ENCODE results near the gene SUN2. TPM values are rescaled to one million over a fixed set of nuclear protein-coding genes. Genes with fewer than 3 reads are reported as not detected.

SUN2 gene
- total and polyA plus RNA-seq, 9 of the 15 experiments (the other 6 are each of a cell fraction or from before 2014, with no cell fraction given) = 0.11 to 42.6 (median 16.7) TPM

GRCh38 chr22:38757464-38757757 is 1.6 kb upstream of the SUN2 start:
- peak overlapping the region; percentile 87; the same call in 1 of the 2 replicates for H3K4me2 ChIP-seq (ENCODE audit: insufficient read depth, low read length)
- H3K9me3 ChIP-seq (replicated peaks; ENCODE audit: control insufficient read depth, insufficient read depth, low read depth, low read length) = no peaks in the 10 kb centered on the region
- DNase-seq (ENCODE audit: extremely low read depth in 1 of 4, low spot score in 3 of 4) (no peak), FAIRE-seq (no peak), ATAC-seq (no peak)
- ChIA-PET CTCF (ENCODE audit: low intra/inter-chr PET ratio) (no interaction called here), POLR2A (interaction anchor here (5.3 kb wide), 1 partner anchor 11 kb away, joined by 25 read pairs; no protein-coding TSS in a partner anchor)
- H3K36me3 ChIP-seq (ENCODE audit: control insufficient read depth, insufficient read depth, low read length) = peaks cover 8% of the 10 kb centered on the region; the same call in 1 of the 3 replicates
- intact Hi-C loops (cut with micrococcal nuclease) (no loop called here), in situ Hi-C loops (cut with MboI) (no loop called here)
- no peak overlapping the region for H3K4me3 ChIP-seq
- no peak overlapping the region for H3K27ac ChIP-seq (ENCODE audit: extremely low read depth, low read depth, low read length)
- H2AFZ ChIP-seq (ENCODE audit: low read depth, low read length) = no peak overlapping the region
- no peaks in the 10 kb centered on the region for H3K27me3 ChIP-seq (ENCODE audit: control insufficient read depth in 2 of 2, insufficient read depth in 2 of 2, low read length in 2 of 2)
- BruUV-seq (replicated peaks) = no TSS peak
- 0 out of 4 replicates have a peak overlapping the region, but pooled peaks of 1 of the 2 experiments have one; percentile 97 for H3K9ac ChIP-seq (ENCODE audit: insufficient read depth in 1 of 2, low read depth in 2 of 2, low read length in 2 of 2)
- TF ChIP-seq ZNF12 (CRISPR knock-in tag; IDR thresholded peaks at IDR 0.05) = no peak
- TF ChIP-seq RBM25 (IDR thresholded peaks at IDR 0.05; ENCODE audit: low read depth, low read length, severe bottlenecking) = no peak
- no peak for TF ChIP-seq ELK1 (CRISPR knock-in tag; IDR thresholded peaks at IDR 0.05)
- no peak for TF ChIP-seq ZKSCAN1 (IDR thresholded peaks at IDR 0.05; ENCODE audit: low read depth, low read length)
- H3K9me1 ChIP-seq (ENCODE audit: control insufficient read depth, insufficient read depth, low read length) = no peaks in the 10 kb centered on the region
- no peaks in the 10 kb centered on the region; the same call in 1 of the 2 replicates for H4K20me1 ChIP-seq (replicated peaks; ENCODE audit: control insufficient read depth, insufficient read depth, low read length)
- 50% methylated on average over 3 of the region's 4 CpGs for WGBS (ENCODE audit: insufficient coverage, low coverage, missing lambda C conversion rate)
- H3K79me2 ChIP-seq (ENCODE audit: control insufficient read depth, insufficient read depth, low read length) = peaks cover 23% of the 10 kb centered on the region
- H3K4me1 ChIP-seq (replicated peaks in 1 of 2; ENCODE audit: control insufficient read depth in 2 of 2, insufficient read depth in 2 of 2, low read length in 2 of 2) = peaks cover 4 to 46% of the 10 kb centered on the region in 2 experiments; a peak in 4 of 5 replicates
